ENCODE measurements around the gene QSOX2.

DNA sequence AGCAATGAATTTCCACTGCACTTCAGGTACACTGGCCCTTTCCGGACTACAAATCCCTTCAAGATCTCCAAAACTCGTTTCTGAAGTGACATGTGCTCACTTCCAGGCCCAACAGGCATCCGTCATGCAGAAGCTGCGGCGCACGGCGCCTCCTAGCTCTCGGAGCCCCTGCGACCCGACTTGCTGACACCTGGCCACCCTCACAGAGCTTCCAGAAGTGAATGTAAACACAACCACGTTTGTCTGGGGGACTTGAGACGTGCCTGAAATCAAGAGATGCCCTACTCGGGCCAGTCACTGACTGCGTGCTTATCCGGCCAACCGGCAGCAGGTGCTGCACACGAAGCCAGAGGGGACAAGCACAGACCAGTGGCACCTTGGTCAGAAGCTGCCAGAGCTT lies 35.8 kb downstream of the QSOX2 start:
- TF ChIP-seq CTCF (IDR thresholded peaks at IDR 0.05) (no peak), POLR2A (IDR thresholded peaks at IDR 0.05) (no peak)
